Testis (tissue), 2 donors: Measurements from ENCODE around the gene CTDSPL.

Source experiments
- CTCF ChIP-seq, 3 experiments: fragments of 450-650 bp in 2 of 3; fragments of 200-600 bp in 1 of 3; sonication (generic) in 1 of 3; IDR thresholded peaks; one replicate each; pipeline ENCODE4 v1.5.1; 2016 to 2019; ENCODE audit warnings: antibody characterized with exemption in 3 of 3, mild to moderate bottlenecking in 2 of 3, moderate library complexity in 1 of 3
- POLR2A ChIP-seq: fragments of 450-650 bp; IDR thresholded peaks from one replicate; pipeline ENCODE4 v1.6.1; 2017; ENCODE audit warnings: antibody characterized with exemption, mild to moderate bottlenecking, moderate library complexity

- no peak for TF ChIP-seq CTCF (IDR thresholded peaks at IDR 0.05)
- no peak for TF ChIP-seq POLR2A
These were observed 144.8 kb downstream of the CTDSPL start for GRCh38 chr3:38006445-38006995.
